Erythroblast (primary cell): ENCODE measurements around the gene AMMECR1.

ENCODE experiments used
- GATA1 ChIP-seq: IDR thresholded peaks from 2 replicates; pipeline ENCODE4 v1.6.1; 2011; ENCODE audit warnings: low read depth, mild to moderate bottlenecking, control low read depth, low read length, moderate library complexity
- POLR2A ChIP-seq: IDR thresholded peaks from 2 replicates; pipeline ENCODE4 v1.6.1; 2011; ENCODE audit warnings: mild to moderate bottlenecking, low read length

DNA sequence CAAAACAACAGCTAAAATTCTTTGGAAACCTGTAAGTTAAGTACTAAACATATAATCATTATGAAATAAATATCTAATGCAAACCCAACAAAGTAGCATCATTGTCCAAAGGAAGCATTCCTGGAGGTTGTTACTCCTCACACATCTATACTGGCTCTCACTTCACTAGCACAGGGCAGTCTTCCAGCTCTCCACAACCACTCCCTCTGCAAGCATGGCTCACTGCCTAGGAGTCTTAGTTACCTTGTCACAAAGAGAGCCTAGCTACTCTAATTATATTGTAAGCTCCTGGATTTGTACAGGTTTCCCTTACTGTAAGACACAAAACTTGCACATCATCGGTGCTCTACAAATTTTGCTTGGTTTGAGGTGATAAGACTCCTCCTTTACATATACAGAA lies 76.1 kb downstream of the AMMECR1 start:
- TF ChIP-seq POLR2A = no peak
- TF ChIP-seq GATA1 = no peak
